T1000 (cell line): Measurements from ENCODE around the gene TBC1D13.
"Not testable (repeated sequence)": the region's sequence is repeated elsewhere in the genome, so short reads cannot be mapped to it uniquely, and the experiment has no call there.

ENCODE experiments used
- DNase-seq: peaks from one replicate; lab custom pipeline; 2025; ENCODE audit warnings: mixed read lengths; lab: John Stamatoyannopoulos, UW

The TBC1D13 gene

GRCh38 chr9:128847803-128848202, 60.8 kb downstream of the TBC1D13 start:
- DNase-seq: no peak

- not testable (repeated sequence) for DNase-seq
Measured at GRCh38 chr9:128851024-128851423, 64.0 kb downstream of the TBC1D13 start.

GRCh38 chr9:128851779-128852600, 64.9 kb downstream of the TBC1D13 start:
- DNase-seq: not testable (repeated sequence)

- not testable (repeated sequence) for DNase-seq
Measured at GRCh38 chr9:128852646-128853045, 65.6 kb downstream of the TBC1D13 start.

- not testable (repeated sequence) for DNase-seq
Measured at GRCh38 chr9:128854454-128854853, 67.4 kb downstream of the TBC1D13 start.

- DNase-seq: not testable (repeated sequence)
Measured at GRCh38 chr9:128858476-128858875, 71.4 kb downstream of the TBC1D13 start.
